Gastrocnemius medialis (tissue), 4 donors: ENCODE results near the gene ZEB1.

Experiments
- CTCF ChIP-seq, 5 experiments: fragments of 450-650 bp in 3 of 5; fragments of 200-600 bp in 2 of 5; sonication (generic) in 2 of 5; IDR thresholded peaks in 4 of 5; conservative IDR thresholded peaks in 1 of 5; 1 replicate in 4 of 5; 2 replicates in 1 of 5; pipeline ENCODE4 v1.5.1; 2016 to 2019; ENCODE audit warnings: antibody characterized with exemption in 5 of 5, mild to moderate bottlenecking in 3 of 5, moderate library complexity in 3 of 5
- POLR2A ChIP-seq, 2 donors: fragments of 450-650 bp; IDR thresholded peaks; one replicate each; pipeline ENCODE4 v1.6.1; 2017; ENCODE audit warnings: antibody characterized with exemption in 2 of 2, mild to moderate bottlenecking in 2 of 2, moderate library complexity in 2 of 2

DNA sequence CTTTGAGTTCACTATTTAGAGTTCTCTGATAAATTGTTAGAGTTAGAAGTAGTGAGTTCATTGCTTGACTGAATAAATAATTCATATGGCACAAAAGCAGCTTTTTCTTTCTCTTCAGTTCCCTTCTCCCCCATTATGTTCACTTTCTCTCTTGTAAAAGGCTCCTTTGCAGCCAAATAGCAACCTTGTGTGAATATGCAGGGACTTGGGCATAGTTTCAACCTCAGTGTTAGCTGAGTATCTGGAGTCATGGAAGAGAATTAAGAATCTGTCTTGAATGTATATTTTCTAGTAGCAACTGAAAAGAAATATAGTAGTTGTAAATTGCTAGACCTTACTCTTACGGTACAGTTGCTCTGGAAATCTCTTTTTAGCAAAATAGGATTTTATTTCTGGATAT, 31.9 kb downstream of the ZEB1 start:
- TF ChIP-seq CTCF (IDR thresholded peaks at IDR 0.05 in 4 of 5, conservative IDR thresholded peaks at IDR 0.05 in 1 of 5) (no peak), POLR2A (IDR thresholded peaks at IDR 0.05) (no peak)
